Right cardiac atrium (tissue), 5 donors: ENCODE measurements around the gene ARFGAP1. TPM values are rescaled to one million over a fixed set of nuclear protein-coding genes. Genes with fewer than 3 reads are reported as not detected.

Source experiments
- ATAC-seq, 2 donors: fragments of 200-7000 bp; cut with Tn5 transposase; one replicate each; pipeline versions ENCODE4 v1.8.0 to v1.9.1; 2020; ENCODE audit warnings: moderate library complexity in 2 of 2, mild to moderate bottlenecking in 1 of 2
- DNase-seq, 3 donors: peaks; one replicate each; pipeline ENCODE4 v3.0.0-alpha.2; 2020
- H3K27ac ChIP-seq: one replicate; pipeline ENCODE4 v1.5.1; 2013; ENCODE audit warnings: mild to moderate bottlenecking, low read length, control low read depth, moderate library complexity
- H3K27me3 ChIP-seq: one replicate; pipeline ENCODE4 v1.6.1; 2013; ENCODE audit not compliant: control insufficient read depth, insufficient read depth
- H3K4me1 ChIP-seq: one replicate; pipeline ENCODE4 v1.6.1; 2013; ENCODE audit warnings: low read length; ENCODE audit not compliant: control insufficient read depth, insufficient read depth
- H3K4me3 ChIP-seq: one replicate; pipeline ENCODE4 v1.5.1; 2013; ENCODE audit warnings: low read length, control low read depth
- H3K9me3 ChIP-seq: one replicate; pipeline ENCODE4 v1.6.1; 2013; ENCODE audit warnings: low read length; ENCODE audit not compliant: control insufficient read depth
- WGBS: extraction: QIAGEN DNeasy Blood & Tissue Kit; methylation state at CpG from one replicate; pipeline ENCODE4 v1.1.7; 2013; 5-methylcytosine and 5-hydroxymethylcytosine counted together
- intact Hi-C, 4 donors: fragments of 100-400 bp; cut with DNase I; formaldehyde crosslinking; loops; one replicate each; pipeline versions ENCODE4 v1.11.0 to v1.14.0; 2022 to 2023
- polyA plus RNA-seq: library from polyadenylated mRNA; stranded (reverse); fragments of 200-250 nt; gene quantifications from one replicate; pipeline ENCODE4 v1.2.3, GENCODE V29; 2013
- total RNA-seq, 4 donors: library from RNA; stranded (reverse); fragmentation: NEBNext Ultra II Directional; extraction: Animal tissue kit (Norgen Biotek cat#: 25700); gene quantifications; one replicate each; pipeline ENCODE4 v1.2.1, GENCODE V29; 2021
- donor health status: healthy with polysubstance abuse.
- donor health status: DM: no; HTN: yes; CAD: no.
- donor health status: DM: no; HTN: no; CAD: no.
- donor health status: DM: no; HTN: yes; CAD: no; lungs with severe emphysema.
- donor health status: DM: yes; HTN: yes; CAD: no.

Gene ARFGAP1
- total and polyA plus RNA-seq, 5 donors, result 36.9 to 50.7 (median 39.9) TPM

- H3K4me1 ChIP-seq, result no peaks in the 10 kb centered on the region
- ATAC-seq (no peak), DNase-seq (peak; percentile 11 to 46 (median 24))
- H3K27me3 ChIP-seq, result no peaks in the 10 kb centered on the region
- H3K9me3 ChIP-seq, result no peaks in the 10 kb centered on the region
- no peak overlapping the region for H3K27ac ChIP-seq
- intact Hi-C loops, result no loop called here
- H3K4me3 ChIP-seq, result no peak overlapping the region
- 40% methylated on average over 19 of the region's 19 CpGs for WGBS
Measured at GRCh38 chr20:63295018-63295417, 22.4 kb downstream of the ARFGAP1 start.

- Histone ChIP-seq H3K27ac (no peak overlapping the region), H3K9me3 (no peaks in the 10 kb centered on the region), H3K4me1 (no peaks in the 10 kb centered on the region), H3K27me3 (no peaks in the 10 kb centered on the region), H3K4me3 (no peak overlapping the region)
- intact Hi-C loops, result no loop called here
- peak; percentile 10 to 49 (median 36) for DNase-seq
- ATAC-seq, result no peak
- WGBS, result 30% methylated on average over 17 of the region's 17 CpGs
Measured at GRCh38 chr20:63295422-63295821, 22.8 kb downstream of the ARFGAP1 start.

GRCh38 chr20:63295846-63296245 lies 23.2 kb downstream of the ARFGAP1 start:
- Histone ChIP-seq H3K9me3 (no peaks in the 10 kb centered on the region), H3K27me3 (no peaks in the 10 kb centered on the region), H3K4me1 (no peaks in the 10 kb centered on the region), H3K27ac (no peak overlapping the region), H3K4me3 (no peak overlapping the region)
- WGBS, result 22% methylated on average over 20 of the region's 20 CpGs
- no peak for ATAC-seq
- intact Hi-C loops, result no loop called here
- peak; percentile 8 to 45 (median 26) for DNase-seq

GRCh38 chr20:63296531-63297299 lies 24.1 kb downstream of the ARFGAP1 start:
- 33% methylated on average over 18 of the region's 18 CpGs for WGBS
- ATAC-seq, result no peak
- Histone ChIP-seq H3K4me1 (no peaks in the 10 kb centered on the region), H3K4me3 (no peak overlapping the region), H3K27ac (no peak overlapping the region), H3K9me3 (no peaks in the 10 kb centered on the region), H3K27me3 (no peaks in the 10 kb centered on the region)
- DNase-seq, result peak in 2 of 3 donors; percentile 29 to 38
- intact Hi-C loops, result no loop called here

DNA sequence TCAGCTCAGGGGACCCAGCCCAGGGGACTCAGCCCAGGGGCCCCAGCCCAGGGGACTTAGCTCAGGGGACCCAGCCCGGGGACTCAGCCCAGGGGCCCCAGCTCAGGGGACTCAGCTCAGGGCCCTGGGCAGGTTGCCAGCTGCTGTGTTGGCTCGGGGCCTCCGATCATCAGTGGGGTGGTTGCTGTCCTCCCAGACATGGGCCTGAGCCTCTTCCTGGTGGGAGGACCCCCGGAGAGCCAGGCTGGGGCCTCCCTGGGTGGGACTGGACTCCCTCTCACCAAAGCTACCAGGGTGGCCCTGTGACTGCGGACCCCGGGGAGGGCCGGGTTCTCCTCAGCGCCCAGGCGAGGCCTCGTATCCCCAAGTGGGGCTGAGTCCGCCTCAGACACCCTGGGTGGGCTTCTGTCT lies 24.8 kb downstream of the ARFGAP1 start:
- no peaks in the 10 kb centered on the region for H3K27me3 ChIP-seq
- ATAC-seq (no peak), DNase-seq (peak in 2 of 3 donors; percentile 41 to 63)
- no peaks in the 10 kb centered on the region for H3K4me1 ChIP-seq
- H3K4me3 ChIP-seq, result no peak overlapping the region
- 54% methylated on average over 11 of the region's 11 CpGs for WGBS
- intact Hi-C loops, result no loop called here
- H3K27ac ChIP-seq, result no peak overlapping the region
- no peaks in the 10 kb centered on the region for H3K9me3 ChIP-seq

DNA sequence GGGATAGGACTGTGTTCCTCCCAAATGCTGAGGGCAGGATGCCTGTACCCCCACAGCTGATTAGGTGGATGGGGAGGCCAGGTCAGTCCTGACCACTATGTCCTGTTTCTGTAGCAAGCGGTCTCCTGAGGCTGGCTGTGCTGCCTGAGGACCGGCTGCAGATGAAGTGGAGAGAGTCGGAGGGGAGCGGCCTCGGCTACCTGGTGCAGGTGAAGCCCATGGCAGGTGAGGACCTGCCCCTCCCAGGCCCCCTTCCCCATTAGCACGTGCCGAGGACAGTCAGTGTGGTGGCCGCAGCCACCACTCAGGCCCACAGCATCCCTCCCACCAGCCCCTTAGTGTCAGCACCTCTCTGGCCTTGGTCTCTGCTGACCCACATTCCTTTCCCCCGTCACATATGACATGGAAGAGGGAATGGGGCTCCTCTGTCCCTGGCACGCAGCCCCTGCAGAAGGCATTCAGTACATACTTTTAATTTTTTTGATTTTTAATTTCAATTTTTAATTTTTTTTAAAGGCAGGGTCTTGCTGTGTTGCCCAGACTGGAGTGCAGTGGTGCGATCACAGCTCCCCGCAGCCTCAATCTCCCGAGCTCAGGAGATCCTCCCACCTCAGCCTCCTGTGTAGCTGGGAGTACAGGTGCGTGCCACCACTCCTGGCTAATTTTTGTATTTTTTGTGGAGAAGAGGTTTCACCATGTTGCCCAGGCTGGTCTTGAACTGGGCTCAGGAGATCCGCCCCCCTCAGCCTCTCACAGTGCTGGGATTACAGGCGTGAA lies 25.4 kb downstream of the ARFGAP1 start:
- H3K4me3 ChIP-seq, result no peak overlapping the region
- 83% methylated on average over 16 of the region's 16 CpGs for WGBS
- no peak overlapping the region for H3K27ac ChIP-seq
- no peaks in the 10 kb centered on the region for H3K27me3 ChIP-seq
- no peaks in the 10 kb centered on the region for H3K4me1 ChIP-seq
- ATAC-seq (no peak), DNase-seq (peak in 2 of 3 donors; percentile 14 to 53)
- intact Hi-C loops, result no loop called here
- no peaks in the 10 kb centered on the region for H3K9me3 ChIP-seq

- ATAC-seq (no peak), DNase-seq (peak in 2 of 3 donors; percentile 4 to 19)
- Histone ChIP-seq H3K27me3 (no peaks in the 10 kb centered on the region), H3K4me3 (no peak overlapping the region), H3K9me3 (no peaks in the 10 kb centered on the region), H3K27ac (no peak overlapping the region), H3K4me1 (no peaks in the 10 kb centered on the region)
- intact Hi-C loops, result no loop called here
- 86% methylated on average over 17 of the region's 17 CpGs for WGBS
Measured at GRCh38 chr20:63298731-63299312, 26.2 kb downstream of the ARFGAP1 start.

- Histone ChIP-seq H3K27me3 (no peaks in the 10 kb centered on the region), H3K9me3 (no peaks in the 10 kb centered on the region), H3K4me1 (no peaks in the 10 kb centered on the region), H3K4me3 (no peak overlapping the region), H3K27ac (no peak overlapping the region)
- intact Hi-C loops, result no loop called here
- ATAC-seq, result no peak
- WGBS, result 97% methylated on average over 1 of the region's 1 CpG
- no peak for DNase-seq
Measured at GRCh38 chr20:63301671-63302070, 29.1 kb downstream of the ARFGAP1 start.

GRCh38 chr20:63303095-63303666 lies 30.6 kb downstream of the ARFGAP1 start:
- Histone ChIP-seq H3K4me3 (no peak overlapping the region), H3K27ac (no peak overlapping the region), H3K27me3 (no peaks in the 10 kb centered on the region), H3K9me3 (no peaks in the 10 kb centered on the region), H3K4me1 (no peaks in the 10 kb centered on the region)
- DNase-seq (no peak), ATAC-seq (no peak)
- intact Hi-C loops, result no loop called here
- whole genome bisulfite sequencing, result 57% methylated on average over 5 of the region's 5 CpGs

DNA sequence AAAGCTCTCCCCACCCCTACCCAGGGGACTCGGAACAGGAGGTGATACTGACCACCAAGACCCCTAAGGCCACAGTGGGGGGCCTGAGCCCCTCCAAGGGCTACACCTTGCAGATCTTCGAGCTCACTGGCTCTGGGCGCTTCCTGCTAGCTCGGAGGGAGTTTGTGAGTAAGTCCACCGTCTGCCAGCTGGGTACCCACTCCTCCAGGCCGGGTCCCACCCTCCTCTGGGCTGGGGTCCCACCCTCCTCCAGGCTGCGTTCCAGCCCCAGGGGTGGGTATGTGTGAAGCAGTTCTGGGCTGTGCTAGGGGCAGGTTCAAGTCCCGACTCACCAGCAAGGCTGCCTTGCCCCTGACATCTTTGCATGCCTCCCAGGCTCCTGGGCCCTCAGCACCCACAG lies 32.8 kb downstream of the ARFGAP1 start:
- peak in 2 of 3 donors; percentile 14 to 44 for DNase-seq
- H3K9me3 ChIP-seq, result no peaks in the 10 kb centered on the region
- H3K4me1 ChIP-seq, result no peaks in the 10 kb centered on the region
- no peak overlapping the region for H3K4me3 ChIP-seq
- H3K27ac ChIP-seq, result no peak overlapping the region
- no peak for ATAC-seq
- intact Hi-C loops, result no loop called here
- H3K27me3 ChIP-seq, result no peaks in the 10 kb centered on the region
- 44% methylated on average over 8 of the region's 8 CpGs for WGBS
